Measurements from ENCODE around the gene GRIK1.

GRIK1 gene

DNA sequence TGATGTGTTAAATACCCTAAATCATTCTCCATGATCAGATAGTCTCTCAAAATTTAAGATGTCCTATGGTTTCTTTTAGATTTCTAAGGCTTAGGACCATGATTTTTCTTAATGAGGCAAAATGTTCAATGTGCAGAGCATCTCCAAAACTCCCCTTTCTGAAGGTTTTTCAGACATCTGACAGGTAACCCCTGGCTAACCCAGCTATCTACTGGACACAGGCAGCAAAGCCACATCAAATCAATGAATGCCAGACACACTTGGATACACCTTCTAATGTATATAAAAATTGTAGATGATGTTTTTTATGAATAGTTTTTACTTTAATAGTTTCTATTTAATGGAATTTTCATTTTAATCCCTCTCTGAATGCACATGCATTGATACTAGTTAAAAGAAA is 285.6 kb downstream of the GRIK1 start:
- TF ChIP-seq EZH2 (IDR thresholded peaks at IDR 0.05; ENCODE audit: borderline replicate concordance, low read depth, low read length, severe bottlenecking) = no peak
- TF ChIP-seq, protein P1, sequence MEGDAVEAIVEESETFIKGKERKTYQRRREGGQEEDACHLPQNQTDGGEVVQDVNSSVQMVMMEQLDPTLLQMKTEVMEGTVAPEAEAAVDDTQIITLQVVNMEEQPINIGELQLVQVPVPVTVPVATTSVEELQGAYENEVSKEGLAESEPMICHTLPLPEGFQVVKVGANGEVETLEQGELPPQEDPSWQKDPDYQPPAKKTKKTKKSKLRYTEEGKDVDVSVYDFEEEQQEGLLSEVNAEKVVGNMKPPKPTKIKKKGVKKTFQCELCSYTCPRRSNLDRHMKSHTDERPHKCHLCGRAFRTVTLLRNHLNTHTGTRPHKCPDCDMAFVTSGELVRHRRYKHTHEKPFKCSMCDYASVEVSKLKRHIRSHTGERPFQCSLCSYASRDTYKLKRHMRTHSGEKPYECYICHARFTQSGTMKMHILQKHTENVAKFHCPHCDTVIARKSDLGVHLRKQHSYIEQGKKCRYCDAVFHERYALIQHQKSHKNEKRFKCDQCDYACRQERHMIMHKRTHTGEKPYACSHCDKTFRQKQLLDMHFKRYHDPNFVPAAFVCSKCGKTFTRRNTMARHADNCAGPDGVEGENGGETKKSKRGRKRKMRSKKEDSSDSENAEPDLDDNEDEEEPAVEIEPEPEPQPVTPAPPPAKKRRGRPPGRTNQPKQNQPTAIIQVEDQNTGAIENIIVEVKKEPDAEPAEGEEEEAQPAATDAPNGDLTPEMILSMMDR (IDR thresholded peaks at IDR 0.05; ENCODE audit: borderline replicate concordance, extremely low read depth, low read length, poor library complexity, severe bottlenecking) = no peak
- H3K27me3 ChIP-seq (ENCODE audit: insufficient read depth, low read length, poor library complexity) = no peaks in the 10 kb centered on the region
- no peak for DNase-seq
- ATAC-seq (ENCODE audit: insufficient read depth, low read depth) = no peak
- no peak overlapping the region for H3K9ac ChIP-seq (ENCODE audit: low read depth, low read length)
- no peak overlapping the region for H3K4me3 ChIP-seq (ENCODE audit: low read depth in 1 of 2, low read length in 2 of 2)
- no peaks in the 10 kb centered on the region for H3K79me2 ChIP-seq (ENCODE audit: insufficient read depth, low read length)
- H3K9me3 ChIP-seq (ENCODE audit: insufficient read depth, low read length, severe bottlenecking) = no peaks in the 10 kb centered on the region
- H2AFZ ChIP-seq (ENCODE audit: low read depth, low read length) = no peak overlapping the region
- peaks cover 8% of the 10 kb centered on the region for H3K4me1 ChIP-seq (ENCODE audit: insufficient read depth, low read length)
- no peak overlapping the region for H3K27ac ChIP-seq (ENCODE audit: low read length)
- H4K20me1 ChIP-seq (ENCODE audit: insufficient read depth, low read length) = no peaks in the 10 kb centered on the region
- H3K4me2 ChIP-seq (ENCODE audit: insufficient read depth, low read length) = no peak overlapping the region
- no peaks in the 10 kb centered on the region for H3K36me3 ChIP-seq (ENCODE audit: insufficient read depth, low read length)

DNA sequence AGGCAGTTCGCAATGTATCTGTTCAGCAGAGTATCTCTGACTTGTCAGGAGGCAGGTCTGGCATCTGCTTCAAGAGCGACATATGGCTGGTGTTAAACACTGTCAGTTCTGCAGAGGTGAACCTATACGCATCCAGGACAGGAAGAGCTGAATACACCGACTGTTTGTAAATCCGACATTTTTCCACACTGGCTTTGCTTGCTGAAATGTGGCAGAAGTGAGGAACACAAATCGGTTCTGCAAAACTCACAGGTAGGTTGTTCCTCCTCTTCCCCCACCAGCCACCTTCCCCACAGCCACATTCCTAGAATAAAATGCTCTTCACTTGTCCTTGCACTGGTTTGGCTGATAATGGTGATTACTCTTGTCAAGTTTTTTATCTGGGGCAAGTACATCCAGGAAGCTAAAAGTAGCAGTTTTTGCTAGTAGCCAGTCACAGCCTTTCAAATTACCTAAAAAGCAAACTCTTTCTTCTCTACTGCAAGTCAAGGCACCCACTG is 289.2 kb downstream of the GRIK1 start:
- Histone ChIP-seq H4K20me1 (ENCODE audit: insufficient read depth, low read length) (no peaks in the 10 kb centered on the region), H3K4me3 (ENCODE audit: low read depth in 1 of 2, low read length in 2 of 2) (no peak overlapping the region), H3K79me2 (ENCODE audit: insufficient read depth, low read length) (no peaks in the 10 kb centered on the region), H3K4me1 (ENCODE audit: insufficient read depth, low read length) (no peaks in the 10 kb centered on the region), H3K27me3 (ENCODE audit: insufficient read depth, low read length, poor library complexity) (no peaks in the 10 kb centered on the region), H3K9ac (ENCODE audit: low read depth, low read length) (no peak overlapping the region), H3K9me3 (ENCODE audit: insufficient read depth, low read length, severe bottlenecking) (no peaks in the 10 kb centered on the region), H3K4me2 (ENCODE audit: insufficient read depth, low read length) (no peak overlapping the region), H3K27ac (ENCODE audit: low read length) (no peak overlapping the region), H2AFZ (ENCODE audit: low read depth, low read length) (no peak overlapping the region), H3K36me3 (ENCODE audit: insufficient read depth, low read length) (no peaks in the 10 kb centered on the region)
- ATAC-seq (ENCODE audit: insufficient read depth, low read depth) (no peak), DNase-seq (no peak)
- TF ChIP-seq EZH2 (IDR thresholded peaks at IDR 0.05; ENCODE audit: borderline replicate concordance, low read depth, low read length, severe bottlenecking) = no peak
- TF ChIP-seq, protein P1 (IDR thresholded peaks at IDR 0.05; ENCODE audit: borderline replicate concordance, extremely low read depth, low read length, poor library complexity, severe bottlenecking) = no peak

DNA sequence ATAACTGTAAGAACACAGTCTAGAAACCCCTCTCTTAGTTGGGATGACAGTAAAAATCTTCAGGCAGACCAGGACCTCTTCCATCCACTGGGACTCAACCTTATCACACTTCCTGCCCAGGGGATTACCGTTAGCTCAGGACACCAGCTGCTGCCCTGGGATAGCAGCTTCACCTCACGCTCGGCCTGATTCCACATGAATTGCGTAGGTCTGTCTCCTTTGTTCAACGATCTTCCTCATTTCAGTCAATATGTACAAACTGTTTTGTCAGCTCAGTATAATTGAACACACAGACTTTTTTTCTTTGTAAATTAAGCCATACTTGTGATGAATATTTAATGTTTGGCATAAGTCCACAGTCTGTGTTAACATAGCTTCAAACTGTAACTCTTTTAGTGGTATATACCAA is 290.4 kb downstream of the GRIK1 start:
- H3K79me2 ChIP-seq (ENCODE audit: insufficient read depth, low read length) = no peaks in the 10 kb centered on the region
- no peaks in the 10 kb centered on the region for H3K4me1 ChIP-seq (ENCODE audit: insufficient read depth, low read length)
- no peak for DNase-seq
- H3K9me3 ChIP-seq (ENCODE audit: insufficient read depth, low read length, severe bottlenecking) = no peaks in the 10 kb centered on the region
- no peak overlapping the region for H3K4me2 ChIP-seq (ENCODE audit: insufficient read depth, low read length)
- TF ChIP-seq, protein P1 (IDR thresholded peaks at IDR 0.05; ENCODE audit: borderline replicate concordance, extremely low read depth, low read length, poor library complexity, severe bottlenecking) = no peak
- H4K20me1 ChIP-seq (ENCODE audit: insufficient read depth, low read length) = no peaks in the 10 kb centered on the region
- no peak overlapping the region for H2AFZ ChIP-seq (ENCODE audit: low read depth, low read length)
- H3K27me3 ChIP-seq (ENCODE audit: insufficient read depth, low read length, poor library complexity) = no peaks in the 10 kb centered on the region
- no peak overlapping the region for H3K9ac ChIP-seq (ENCODE audit: low read depth, low read length)
- no peaks in the 10 kb centered on the region for H3K36me3 ChIP-seq (ENCODE audit: insufficient read depth, low read length)
- H3K4me3 ChIP-seq (ENCODE audit: low read depth in 1 of 2, low read length in 2 of 2) = no peak overlapping the region
- no peak overlapping the region for H3K27ac ChIP-seq (ENCODE audit: low read length)
- ATAC-seq (ENCODE audit: insufficient read depth, low read depth) = no peak

DNA sequence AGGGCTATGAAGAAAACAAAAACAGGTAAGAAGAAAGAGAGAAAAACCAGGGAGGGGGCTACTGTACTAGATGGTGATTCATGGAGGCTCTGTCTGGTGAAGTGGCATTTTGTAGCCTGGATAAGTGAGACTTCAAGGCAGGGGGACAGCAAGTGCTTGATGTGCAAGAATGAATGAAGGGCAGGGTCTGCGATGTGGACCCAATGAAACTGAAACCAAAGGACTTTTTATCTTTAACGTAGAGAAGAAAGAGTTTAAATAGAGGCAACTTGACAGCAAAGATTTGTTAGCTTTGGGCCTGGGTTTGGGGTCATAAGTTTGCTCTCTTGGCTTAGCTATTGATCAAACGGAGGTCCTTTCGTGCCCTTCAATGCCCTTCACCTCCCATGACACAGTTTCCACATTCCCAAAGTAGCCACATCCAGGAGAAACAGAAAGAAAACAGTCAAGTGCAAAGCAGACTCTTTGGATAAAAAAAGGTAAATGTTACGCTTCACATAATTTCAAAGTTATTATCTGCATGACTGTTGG is 291.0 kb downstream of the GRIK1 start:
- DNase-seq (no peak), ATAC-seq (ENCODE audit: insufficient read depth, low read depth) (no peak)
- Histone ChIP-seq H3K9ac (ENCODE audit: low read depth, low read length) (no peak overlapping the region), H3K9me3 (ENCODE audit: insufficient read depth, low read length, severe bottlenecking) (no peaks in the 10 kb centered on the region), H2AFZ (ENCODE audit: low read depth, low read length) (no peak overlapping the region), H3K4me3 (ENCODE audit: low read depth in 1 of 2, low read length in 2 of 2) (no peak overlapping the region), H3K4me1 (ENCODE audit: insufficient read depth, low read length) (no peaks in the 10 kb centered on the region), H3K4me2 (ENCODE audit: insufficient read depth, low read length) (no peak overlapping the region), H3K27me3 (ENCODE audit: insufficient read depth, low read length, poor library complexity) (no peaks in the 10 kb centered on the region), H3K36me3 (ENCODE audit: insufficient read depth, low read length) (no peaks in the 10 kb centered on the region), H3K27ac (ENCODE audit: low read length) (no peak overlapping the region), H3K79me2 (ENCODE audit: insufficient read depth, low read length) (no peaks in the 10 kb centered on the region), H4K20me1 (ENCODE audit: insufficient read depth, low read length) (no peaks in the 10 kb centered on the region)
- TF ChIP-seq EZH2 (IDR thresholded peaks at IDR 0.05; ENCODE audit: borderline replicate concordance, low read depth, low read length, severe bottlenecking) = no peak
- TF ChIP-seq, protein P1 (IDR thresholded peaks at IDR 0.05; ENCODE audit: borderline replicate concordance, extremely low read depth, low read length, poor library complexity, severe bottlenecking) = no peak
